ENCODE results near the gene SYCE1L.

The SYCE1L gene

GRCh38 chr16:77169650-77170236 is 29.5 kb upstream of the SYCE1L start:
- H3K4me3 ChIP-seq (ENCODE audit: low read length): no peak overlapping the region
- no peaks in the 10 kb centered on the region for H3K79me2 ChIP-seq (ENCODE audit: control insufficient read depth, low read length)
- TF ChIP-seq CTCF (IDR thresholded peaks at IDR 0.05; ENCODE audit: low read depth, low read length, poor library complexity, severe bottlenecking) (peak; percentile 84), EZH2phosphoT487 (IDR thresholded peaks at IDR 0.05; ENCODE audit: borderline replicate concordance, low read length) (no peak)
- H3K4me1 ChIP-seq (ENCODE audit: control insufficient read depth, low read length): peaks cover 22% of the 10 kb centered on the region
- H3K27ac ChIP-seq (ENCODE audit: low read depth, low read length): no peak overlapping the region
- H3K9me3 ChIP-seq (ENCODE audit: control insufficient read depth, insufficient read depth, low read length): 0 out of 2 replicates have a peak, but pooled peaks cover 3% of the 10 kb centered on the region
- H3K36me3 ChIP-seq (ENCODE audit: control insufficient read depth, low read length): no peaks in the 10 kb centered on the region
- no peak overlapping the region for H3K4me2 ChIP-seq (ENCODE audit: low read length)
- no peaks in the 10 kb centered on the region for H3K9me2 ChIP-seq (replicated peaks; ENCODE audit: control insufficient read depth, low read length)
- no peaks in the 10 kb centered on the region for H3K27me3 ChIP-seq (ENCODE audit: control insufficient read depth, low read length)
- H3F3A ChIP-seq (ENCODE audit: control insufficient read depth, insufficient read depth): no peaks in the 10 kb centered on the region
- no peaks in the 10 kb centered on the region for H4K20me1 ChIP-seq (ENCODE audit: control insufficient read depth, insufficient read depth, low read depth, low read length)

- Histone ChIP-seq H3F3A (ENCODE audit: control insufficient read depth, insufficient read depth) (no peaks in the 10 kb centered on the region), H3K4me1 (ENCODE audit: control insufficient read depth, low read length) (peaks cover 22% of the 10 kb centered on the region), H3K4me3 (ENCODE audit: low read length) (no peak overlapping the region), H3K9me2 (replicated peaks; ENCODE audit: control insufficient read depth, low read length) (no peaks in the 10 kb centered on the region), H4K20me1 (ENCODE audit: control insufficient read depth, insufficient read depth, low read depth, low read length) (no peaks in the 10 kb centered on the region), H3K27me3 (ENCODE audit: control insufficient read depth, low read length) (no peaks in the 10 kb centered on the region), H3K4me2 (ENCODE audit: low read length) (no peak overlapping the region), H3K9me3 (ENCODE audit: control insufficient read depth, insufficient read depth, low read length) (0 out of 2 replicates have a peak, but pooled peaks cover 3% of the 10 kb centered on the region), H3K27ac (ENCODE audit: low read depth, low read length) (no peak overlapping the region), H3K79me2 (ENCODE audit: control insufficient read depth, low read length) (no peaks in the 10 kb centered on the region), H3K36me3 (ENCODE audit: control insufficient read depth, low read length) (no peaks in the 10 kb centered on the region)
- TF ChIP-seq EZH2phosphoT487 (IDR thresholded peaks at IDR 0.05; ENCODE audit: borderline replicate concordance, low read length) (no peak), CTCF (IDR thresholded peaks at IDR 0.05; ENCODE audit: low read depth, low read length, poor library complexity, severe bottlenecking) (no peak)
Observed at GRCh38 chr16:77170805-77171204, 28.4 kb upstream of the SYCE1L start.

- Histone ChIP-seq H3K9me3 (ENCODE audit: control insufficient read depth, insufficient read depth, low read length) (0 out of 2 replicates have a peak, but pooled peaks cover 3% of the 10 kb centered on the region), H3K4me2 (ENCODE audit: low read length) (no peak overlapping the region), H3K79me2 (ENCODE audit: control insufficient read depth, low read length) (no peaks in the 10 kb centered on the region), H3F3A (ENCODE audit: control insufficient read depth, insufficient read depth) (no peaks in the 10 kb centered on the region), H3K4me1 (ENCODE audit: control insufficient read depth, low read length) (peaks cover 22% of the 10 kb centered on the region), H3K27ac (ENCODE audit: low read depth, low read length) (no peak overlapping the region), H3K4me3 (ENCODE audit: low read length) (no peak overlapping the region), H3K9me2 (replicated peaks; ENCODE audit: control insufficient read depth, low read length) (no peaks in the 10 kb centered on the region), H4K20me1 (ENCODE audit: control insufficient read depth, insufficient read depth, low read depth, low read length) (no peaks in the 10 kb centered on the region), H3K36me3 (ENCODE audit: control insufficient read depth, low read length) (no peaks in the 10 kb centered on the region), H3K27me3 (ENCODE audit: control insufficient read depth, low read length) (no peaks in the 10 kb centered on the region)
- no peak for TF ChIP-seq EZH2phosphoT487 (IDR thresholded peaks at IDR 0.05; ENCODE audit: borderline replicate concordance, low read length)
- peak; percentile 72 for TF ChIP-seq CTCF (IDR thresholded peaks at IDR 0.05; ENCODE audit: low read depth, low read length, poor library complexity, severe bottlenecking)
Observed at GRCh38 chr16:77171745-77172635, 27.2 kb upstream of the SYCE1L start.
